ENCODE measurements around the gene ITGA7.
"Not testable (repeated sequence)": the region's sequence is repeated elsewhere in the genome, so short reads cannot be mapped to it uniquely, and the experiment has no call there.

The ITGA7 gene

DNA sequence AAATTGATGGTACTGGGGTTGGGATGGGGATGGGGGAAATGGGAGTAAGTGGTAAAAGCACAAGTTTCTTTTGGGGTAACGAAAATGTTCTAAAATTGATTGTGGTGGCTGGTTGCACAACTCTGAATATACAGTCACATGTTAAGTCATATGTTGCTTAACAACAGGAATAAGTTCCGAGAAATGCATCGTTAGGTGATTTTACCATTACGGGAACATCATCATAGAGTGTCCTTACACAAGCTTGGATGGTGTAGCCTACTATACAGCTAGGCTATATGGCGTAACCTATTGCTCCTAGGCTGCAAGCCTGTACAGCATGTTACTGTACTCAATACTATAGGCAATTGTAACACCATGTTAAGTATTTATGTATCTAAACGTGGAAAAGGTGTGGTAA is 31.0 kb downstream of the ITGA7 start:
- DNase-seq, result no peak

DNA sequence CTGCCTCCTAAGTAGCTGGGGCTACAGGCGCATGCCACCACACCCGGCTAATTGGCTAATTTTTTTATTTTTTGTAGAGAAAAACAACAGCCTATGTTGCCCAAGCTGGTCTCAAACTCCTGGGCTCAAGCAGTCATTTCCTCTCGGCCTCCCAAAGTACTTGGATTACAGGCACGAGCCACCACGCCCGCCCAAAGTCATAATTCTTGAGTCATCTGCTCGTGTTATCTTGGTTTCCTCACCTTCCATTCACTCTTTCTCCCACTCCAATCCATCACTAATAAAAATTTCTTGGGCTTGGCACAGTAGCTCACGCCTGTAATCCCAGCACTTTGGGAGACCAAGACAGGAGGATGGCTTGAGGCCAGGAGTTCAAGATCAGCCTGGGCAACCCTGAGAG is 32.0 kb downstream of the ITGA7 start:
- no peak for DNase-seq

DNA sequence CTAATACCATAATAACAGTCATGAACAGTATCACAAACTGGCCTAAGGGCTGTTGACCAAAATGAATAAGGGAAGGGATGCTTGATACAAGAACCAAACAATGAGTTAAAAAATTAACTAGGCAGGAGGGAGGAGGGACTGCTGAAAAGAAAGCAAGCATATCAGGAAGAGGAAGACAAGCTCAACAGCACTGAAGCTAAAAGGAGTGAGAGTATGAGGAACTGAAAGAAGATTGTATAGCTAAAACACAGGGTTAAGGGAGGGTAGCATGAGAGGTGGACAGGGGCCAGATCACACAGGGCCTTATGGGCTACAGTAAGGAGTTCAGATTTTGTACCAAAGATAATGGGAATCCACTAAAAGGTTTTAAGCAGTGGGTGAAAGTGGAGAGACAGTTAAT is 34.1 kb downstream of the ITGA7 start:
- DNase-seq, result no peak

DNA sequence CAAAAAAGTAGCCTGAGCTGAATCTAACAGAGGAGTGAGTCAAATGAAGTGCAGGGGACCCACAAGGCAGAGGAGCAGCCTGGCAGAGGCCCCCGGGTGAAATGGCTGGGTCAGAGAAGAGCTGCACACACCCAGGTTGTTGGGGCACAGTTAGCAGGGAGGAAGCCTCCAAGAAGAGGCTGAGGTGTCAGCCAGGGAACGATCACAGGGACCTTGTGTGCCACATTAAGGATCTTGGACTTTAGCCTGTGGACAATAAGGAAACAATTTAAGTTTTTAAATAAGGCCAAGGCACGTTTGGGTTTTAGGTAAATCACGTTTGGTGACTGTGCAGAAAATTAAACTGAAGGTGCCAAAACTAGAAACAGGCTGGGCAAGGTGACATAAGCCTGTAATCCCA is 36.0 kb downstream of the ITGA7 start:
- DNase-seq, result no peak

DNA sequence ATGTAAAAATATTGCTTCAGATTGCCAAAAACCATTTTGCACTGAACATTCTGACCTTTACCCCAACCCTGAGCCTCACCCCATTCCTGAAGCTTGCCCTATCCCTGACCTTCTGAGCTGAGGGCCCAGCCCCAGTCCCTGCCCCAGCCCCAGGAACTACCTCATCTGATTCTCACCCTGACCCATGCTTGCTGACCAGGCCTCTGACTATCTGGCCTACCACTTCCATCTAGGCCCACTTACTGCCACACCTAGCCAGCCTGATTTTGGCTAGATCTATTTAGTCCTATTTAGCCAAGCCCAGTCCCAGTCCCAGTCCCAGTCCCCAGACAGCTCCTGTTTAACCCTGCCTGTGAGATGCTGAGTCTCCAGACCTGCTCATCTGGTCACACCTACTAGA is 37.4 kb downstream of the ITGA7 start:
- no peak for DNase-seq

DNA sequence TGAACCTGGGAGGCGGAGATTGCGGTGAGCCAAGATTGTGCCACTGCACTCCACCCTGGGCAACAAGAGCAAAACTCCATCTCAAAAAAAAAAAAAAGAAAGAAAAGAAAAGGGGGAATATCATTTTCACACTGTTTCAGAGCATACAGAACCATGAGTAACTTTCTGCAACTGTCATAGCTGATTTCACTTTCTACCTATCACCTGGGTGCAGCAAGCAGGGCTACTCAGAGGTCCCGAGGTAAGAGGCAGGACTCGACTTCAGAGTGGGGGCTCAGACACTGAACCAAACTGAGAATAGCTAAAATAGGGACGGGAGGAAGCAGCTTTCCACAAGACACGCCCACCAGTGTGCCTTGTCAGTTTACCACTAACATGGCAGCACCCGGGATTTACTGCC is 41.2 kb downstream of the ITGA7 start:
- no peak for DNase-seq

DNA sequence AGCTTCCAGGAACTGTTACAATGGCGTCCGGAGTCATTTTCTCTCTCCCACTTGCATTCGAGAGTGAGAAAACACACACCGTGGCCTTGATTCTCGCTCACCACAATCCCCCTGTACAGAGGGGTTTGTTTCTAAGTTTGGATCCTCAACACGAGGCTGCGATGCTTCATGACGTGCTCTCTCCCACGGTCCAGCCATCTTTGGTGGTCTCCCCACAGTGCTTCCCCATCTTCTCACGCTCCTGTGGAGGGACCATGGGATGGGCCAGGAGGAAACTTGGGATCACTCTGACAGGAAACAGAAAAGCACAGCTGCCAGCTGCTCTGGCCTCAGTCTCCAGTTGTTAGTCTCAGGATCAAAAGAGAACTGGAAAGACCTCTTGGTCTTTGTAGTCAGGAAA is 42.9 kb downstream of the ITGA7 start:
- no peak for DNase-seq

DNA sequence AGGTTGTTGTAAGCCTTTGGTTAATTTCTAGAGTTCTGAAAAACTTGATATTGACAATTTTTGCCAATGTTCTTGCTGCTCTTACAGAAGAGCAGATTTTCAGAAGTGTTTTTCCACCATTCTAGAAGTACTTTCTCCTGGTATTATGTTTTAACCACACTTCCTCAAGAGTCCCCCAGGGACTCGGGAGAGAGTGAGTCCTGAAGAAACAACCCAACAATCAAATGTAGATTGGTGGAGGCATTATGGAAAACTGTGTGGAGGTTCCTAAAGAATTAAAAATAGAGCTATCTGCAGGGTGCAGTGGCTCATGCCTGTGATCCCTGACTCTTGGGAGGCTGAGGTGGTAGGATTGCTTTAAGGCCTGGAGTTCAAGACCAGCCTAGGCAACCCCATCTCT is 44.3 kb downstream of the ITGA7 start:
- DNase-seq, result no peak

DNA sequence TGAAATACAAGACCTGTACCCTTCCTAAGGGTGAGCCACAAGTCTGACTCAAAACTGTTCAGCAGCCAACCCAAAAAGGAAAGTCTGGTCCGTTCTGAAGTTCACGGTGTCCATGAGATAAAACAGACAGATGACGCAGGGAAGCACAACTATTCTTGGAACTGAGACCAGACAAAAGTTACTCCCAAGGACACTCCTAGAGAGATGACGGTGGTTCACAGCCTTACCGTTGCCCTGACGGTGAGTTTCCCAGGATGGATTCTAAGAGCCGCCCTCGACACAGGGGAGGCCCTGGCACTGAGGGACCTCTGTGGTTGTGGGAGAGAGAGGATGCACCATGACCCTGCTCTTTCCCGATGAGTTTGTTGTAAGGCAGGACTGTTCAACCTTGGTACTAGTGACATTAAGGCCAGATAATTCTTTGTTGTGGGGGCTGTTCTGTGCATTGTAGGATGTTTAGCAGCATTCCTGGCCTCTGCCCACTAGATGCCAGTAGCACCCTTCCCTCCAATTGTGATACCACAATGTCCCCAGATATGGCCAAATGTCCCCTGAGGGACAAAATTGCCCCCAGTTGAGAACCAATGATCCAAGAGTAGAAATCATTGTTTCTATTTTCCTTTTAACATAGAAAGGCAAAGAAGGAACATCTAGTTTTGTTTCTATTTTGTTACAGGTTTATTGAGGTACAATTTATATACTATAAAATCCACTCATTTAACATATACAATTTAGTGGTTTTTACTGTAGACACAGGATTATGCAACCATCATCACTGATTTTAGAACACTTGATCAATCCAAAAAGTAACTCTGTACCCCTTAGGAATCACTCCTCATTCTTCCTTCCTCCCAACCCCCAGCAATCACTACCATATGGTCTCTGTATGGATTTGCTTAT is 48.0 kb downstream of the ITGA7 start:
- no peak for DNase-seq

DNA sequence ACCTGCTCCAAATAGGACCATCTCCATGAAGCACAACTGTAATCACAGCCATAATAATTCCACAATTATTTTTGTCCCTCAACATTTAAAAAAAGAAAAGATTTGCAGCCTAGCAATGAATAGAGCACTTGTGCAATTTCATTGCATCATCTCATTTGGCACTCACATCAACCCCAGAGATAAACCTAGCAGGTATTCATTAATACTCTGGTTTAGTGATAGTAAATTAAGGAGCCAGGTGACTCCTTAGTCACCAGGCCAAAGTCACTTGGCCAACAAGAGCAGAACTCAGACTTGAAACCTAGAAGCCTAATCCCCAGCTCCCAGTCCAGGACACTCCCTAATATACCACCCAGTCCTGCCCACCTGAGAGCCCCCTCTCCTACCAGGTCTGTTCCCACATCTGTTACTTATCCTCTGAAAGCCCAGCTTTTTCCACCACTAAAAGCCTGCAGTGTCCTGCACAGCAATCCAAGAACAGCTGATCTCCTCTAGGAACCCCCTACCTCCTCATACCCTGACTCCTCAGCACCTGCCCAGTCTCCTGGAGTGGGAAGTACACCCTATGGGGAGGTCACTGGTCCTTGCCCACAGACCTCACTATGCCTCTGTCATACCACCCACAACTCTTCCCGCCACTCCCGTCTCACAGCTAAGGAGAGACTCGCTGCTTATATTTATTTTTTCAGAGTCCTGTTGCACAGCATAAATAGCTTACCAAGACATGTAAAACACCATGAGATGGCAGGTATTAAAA is 48.9 kb downstream of the ITGA7 start:
- no peak for DNase-seq

DNA sequence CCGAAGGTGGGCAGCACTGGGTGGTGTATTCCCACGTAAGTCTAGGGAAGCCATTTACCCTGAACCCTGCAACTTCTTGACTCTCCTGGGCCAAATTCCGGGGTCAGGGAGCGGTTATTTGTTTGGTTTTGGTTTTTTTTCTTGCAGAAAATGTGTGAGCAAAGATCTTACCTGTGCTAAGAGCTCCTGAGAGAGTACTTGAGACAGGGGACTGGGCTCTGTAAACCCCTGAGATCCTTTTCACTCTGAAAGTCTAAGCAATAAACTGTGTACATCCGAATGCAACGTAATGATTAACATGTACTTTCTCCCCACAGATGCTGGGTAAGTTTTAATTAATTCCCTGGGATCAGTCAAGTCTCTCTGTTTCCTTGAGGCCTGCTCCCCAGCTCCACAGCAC is 49.5 kb downstream of the ITGA7 start:
- DNase-seq, result no peak

DNA sequence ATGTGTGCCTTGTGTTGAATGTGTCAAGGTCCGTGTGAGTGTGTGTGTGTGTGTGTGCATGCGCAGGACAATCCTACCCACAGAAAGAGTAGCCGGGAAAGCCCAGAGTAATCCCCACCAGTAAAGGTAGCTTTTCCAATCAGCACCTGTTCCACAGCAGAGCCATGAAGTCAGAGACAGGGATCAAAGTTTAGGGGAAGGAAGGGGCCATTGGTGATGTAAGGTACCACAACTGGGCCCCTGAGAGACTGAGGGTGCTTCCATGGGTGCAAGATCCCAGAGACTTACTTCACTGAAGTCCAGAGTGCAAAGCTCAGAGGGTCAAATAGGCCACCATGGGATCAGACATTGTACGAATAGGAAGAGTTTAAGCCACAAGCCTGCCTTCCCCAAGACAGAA is 50.5 kb downstream of the ITGA7 start:
- no peak for DNase-seq

DNA sequence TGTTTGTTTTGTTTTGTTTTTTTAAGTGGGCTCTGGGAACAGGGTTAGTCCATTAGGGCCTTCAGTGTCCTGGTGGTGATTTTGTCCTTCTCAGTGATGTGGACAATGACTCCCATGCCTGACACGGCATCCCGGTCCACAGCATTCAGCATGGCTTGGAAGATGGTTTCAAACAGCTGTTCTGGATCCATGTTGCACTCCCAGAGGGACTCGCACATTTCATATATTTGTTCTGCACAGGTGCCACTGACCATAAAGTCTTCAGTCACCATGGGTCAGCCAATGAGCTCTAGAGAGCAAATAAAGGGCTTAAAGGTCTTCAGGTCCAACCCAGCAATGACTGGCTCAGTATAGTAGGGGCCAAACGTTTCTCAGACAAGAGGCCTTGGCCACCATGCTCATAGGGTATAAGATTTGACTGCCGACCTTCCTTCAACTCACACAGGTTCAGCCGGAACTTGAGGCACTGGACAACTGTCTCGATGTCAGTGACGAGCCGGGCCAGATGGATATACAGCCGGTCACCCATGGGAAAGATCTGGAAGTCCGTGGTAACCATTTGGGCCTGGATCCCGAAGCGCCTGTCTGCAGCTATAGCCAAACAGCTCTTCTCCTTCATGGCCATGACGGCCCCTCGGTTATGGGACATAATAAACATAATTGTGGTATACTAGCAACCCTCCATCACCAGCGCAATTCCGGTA is 53.0 kb downstream of the ITGA7 start:
- DNase-seq, result no peak

DNA sequence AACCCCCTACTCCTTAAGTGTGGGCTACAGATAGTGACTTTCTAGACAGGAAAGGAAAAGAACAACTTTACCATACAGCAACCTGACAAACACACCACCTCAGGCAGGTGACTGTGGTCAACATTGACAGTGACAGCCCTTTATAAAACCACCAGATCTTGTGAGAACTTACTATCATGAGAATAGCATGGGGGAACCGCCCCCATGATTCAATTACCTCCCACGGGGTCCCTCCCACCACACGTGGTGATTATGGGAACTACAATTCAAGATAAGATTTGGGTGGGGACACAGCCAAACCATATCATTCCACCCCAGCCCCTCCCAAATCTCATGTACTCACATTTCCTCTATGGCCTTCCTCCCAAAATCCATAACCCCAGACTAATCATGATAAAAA is 54.7 kb downstream of the ITGA7 start:
- no peak for DNase-seq

DNA sequence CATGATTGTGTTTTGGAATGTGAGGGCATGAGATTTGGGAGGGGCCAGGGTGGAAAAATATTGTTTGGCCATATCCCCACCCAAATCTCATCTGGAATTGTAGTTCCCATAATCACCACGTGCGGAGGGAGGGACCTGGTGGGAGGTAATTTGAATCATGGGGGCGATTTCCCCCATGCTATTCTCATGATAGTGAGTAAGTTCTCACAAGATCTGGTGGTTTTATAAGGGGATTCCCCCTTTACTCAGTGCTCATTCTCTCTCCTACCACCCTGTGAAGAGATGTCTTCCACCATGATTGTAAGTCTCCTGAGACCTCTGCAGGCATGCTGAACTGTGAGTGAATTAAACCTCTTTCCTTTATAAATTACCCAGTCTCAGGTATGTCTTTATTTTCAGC is 55.4 kb downstream of the ITGA7 start:
- no peak for DNase-seq

DNA sequence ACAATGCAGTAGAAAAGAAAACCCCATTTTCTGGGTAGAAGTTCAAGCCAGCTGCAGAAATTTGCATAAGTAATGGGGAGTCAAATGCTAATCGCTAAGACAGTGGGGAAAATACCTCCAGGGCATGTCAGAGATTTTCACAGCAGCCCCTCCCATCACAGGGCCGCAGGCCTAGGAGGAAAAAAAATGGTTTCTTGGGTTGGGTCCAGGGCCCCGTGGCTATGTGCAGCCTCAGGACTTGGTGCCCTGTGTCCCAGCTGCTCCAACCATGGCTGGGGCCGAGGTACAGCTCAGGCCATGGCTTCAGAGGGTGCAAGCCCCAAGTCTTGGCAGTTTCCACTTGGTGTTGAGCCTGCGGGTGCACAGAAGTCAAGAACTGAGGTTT is 56.4 kb downstream of the ITGA7 start:
- DNase-seq, result no peak

DNA sequence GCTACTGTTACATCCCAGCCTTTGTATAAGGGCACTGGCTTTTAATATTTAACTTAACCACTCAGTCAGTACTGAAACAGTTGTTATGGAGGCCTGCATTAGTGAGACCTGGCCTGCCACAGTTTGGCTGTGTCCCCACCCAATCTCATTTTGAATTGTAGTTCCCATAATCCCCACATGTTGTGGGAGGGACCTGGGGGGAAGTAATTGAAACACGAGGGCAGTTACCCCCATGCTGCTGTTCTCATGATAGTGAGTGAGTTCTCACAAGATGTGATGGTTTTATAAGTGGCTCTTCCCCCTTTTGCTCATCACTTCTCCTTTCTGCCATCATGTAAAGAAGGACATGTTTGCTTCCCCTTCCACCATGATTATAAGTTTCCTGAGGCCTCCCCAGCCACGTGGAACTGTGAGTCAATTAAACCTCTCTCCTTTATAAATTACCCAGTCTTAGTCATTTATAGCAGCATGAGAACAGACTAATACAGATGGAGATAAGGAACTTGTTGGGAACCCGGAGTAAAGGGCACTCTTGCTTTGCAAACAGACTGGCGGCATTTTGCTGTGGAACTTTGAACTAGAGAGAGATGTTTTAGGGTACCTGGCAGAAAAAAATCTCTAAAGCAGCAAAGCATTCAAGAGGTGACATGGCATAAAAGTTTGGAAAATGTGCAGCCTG is 56.9 kb downstream of the ITGA7 start:
- not testable (repeated sequence) for DNase-seq

DNA sequence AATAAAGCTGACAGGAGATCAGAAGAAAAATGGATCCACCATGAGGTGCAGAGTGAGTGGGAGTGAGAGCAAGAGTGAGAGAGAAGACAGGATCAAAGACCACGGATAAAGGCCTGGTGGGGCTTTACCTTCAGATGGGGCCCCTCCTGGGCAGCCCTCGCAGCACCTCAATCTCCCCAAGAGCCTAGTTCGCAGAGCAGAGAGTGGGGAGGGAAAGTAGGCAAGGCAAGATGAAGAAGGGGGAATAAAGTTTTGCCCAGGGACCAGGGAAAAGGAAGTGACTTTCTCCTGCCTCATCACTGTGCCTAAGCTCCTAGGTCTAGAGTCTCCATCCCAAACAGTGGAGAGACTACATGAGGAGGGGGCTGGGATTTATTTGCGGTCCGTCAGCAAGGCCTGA is 60.7 kb downstream of the ITGA7 start:
- DNase-seq, result no peak

DNA sequence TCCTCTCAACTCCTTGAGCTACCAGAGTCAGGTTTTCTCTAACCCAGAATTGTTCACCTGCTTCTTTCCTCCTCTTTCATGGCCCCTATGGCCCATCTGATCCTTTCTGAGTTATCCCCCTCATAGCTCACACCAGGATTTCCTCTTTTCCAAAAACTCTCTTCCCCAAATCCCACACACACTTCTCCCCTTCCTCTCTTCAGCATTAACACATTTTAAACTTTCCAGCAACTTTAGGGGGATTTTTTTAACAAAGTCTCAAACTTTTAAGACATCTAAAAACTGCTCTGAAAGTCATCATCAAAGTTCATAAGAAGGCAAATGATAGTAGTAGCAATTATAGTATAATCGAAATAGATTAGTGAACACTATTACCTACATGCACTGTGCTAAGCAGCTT is 63.1 kb downstream of the ITGA7 start:
- no peak for DNase-seq

DNA sequence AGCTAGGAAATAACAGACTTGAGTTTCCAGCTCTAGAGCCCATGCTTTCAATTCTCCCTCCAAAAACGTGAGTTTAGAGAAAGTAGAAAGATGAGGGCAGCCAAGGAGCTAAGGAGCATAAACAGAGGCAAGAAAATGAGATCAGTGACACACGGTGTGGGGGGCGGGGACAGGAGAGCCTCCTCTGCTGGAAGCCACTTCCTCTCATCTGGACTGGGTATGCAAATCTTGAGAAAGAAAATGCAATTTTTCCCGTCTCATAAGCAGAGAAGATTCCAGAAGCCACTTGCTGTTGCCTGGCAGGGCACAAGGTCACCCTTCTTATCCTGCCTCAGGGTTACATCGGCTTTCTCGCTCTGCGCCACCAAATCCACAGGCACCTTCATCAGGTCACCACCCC is 65.0 kb downstream of the ITGA7 start:
- DNase-seq, result no peak

DNA sequence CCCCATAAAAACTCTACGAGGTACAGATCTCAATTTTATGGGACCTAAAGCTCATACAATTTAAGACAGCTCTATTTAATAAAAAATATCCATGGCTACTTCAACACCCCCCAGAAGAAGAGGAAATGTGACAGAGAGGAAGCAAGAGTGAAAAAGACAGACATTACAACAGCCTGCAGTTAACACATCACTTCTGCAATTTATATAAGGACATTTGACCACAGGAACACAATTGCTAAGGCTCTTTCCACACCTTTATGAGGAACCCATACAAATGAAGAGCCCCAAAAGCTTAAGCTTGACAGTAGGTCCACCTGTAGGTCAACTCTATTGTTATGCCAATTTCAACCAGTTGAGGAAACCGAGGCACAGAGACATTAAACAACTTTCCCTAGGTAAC is 65.4 kb downstream of the ITGA7 start:
- no peak for DNase-seq

DNA sequence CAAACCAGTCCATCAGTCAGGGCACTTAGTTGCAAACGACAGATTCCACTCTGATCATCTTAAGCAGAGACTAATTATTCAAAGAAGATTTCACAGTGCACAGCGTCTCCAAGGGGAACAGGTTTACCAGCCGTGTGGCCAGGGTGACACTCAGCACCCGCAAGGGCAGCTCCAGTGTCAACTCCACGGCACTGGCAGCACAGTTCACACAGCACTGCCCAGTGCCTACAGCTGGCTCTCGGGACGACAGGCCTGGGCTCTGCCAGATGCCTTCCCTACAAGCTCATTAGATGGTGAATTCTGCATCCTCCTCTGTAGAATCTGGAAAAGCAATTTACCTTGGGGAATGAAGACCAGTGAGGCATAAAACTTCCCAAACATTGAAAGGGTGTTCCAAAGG is 66.1 kb downstream of the ITGA7 start:
- DNase-seq, result no peak

DNA sequence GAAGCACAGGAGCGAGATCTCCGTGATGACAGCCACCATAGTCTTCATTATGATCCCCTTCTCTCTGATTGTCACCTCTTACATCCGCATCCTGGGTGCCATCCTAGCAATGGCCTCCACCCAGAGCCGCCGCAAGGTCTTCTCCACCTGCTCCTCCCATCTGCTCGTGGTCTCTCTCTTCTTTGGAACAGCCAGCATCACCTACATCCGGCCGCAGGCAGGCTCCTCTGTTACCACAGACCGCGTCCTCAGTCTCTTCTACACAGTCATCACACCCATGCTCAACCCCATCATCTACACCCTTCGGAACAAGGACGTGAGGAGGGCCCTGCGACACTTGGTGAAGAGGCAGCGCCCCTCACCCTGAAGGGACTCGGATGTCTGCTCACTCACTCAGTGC is 70.2 kb downstream of the ITGA7 start:
- DNase-seq, result peak in 3 of 6 experiments; percentile 10 to 29 (median 27)

Data from stimulated activated naive CD4-positive, alpha-beta T cell (primary cell).